ENCODE measurements around the gene CUL4A. TPM values are rescaled to one million over a fixed set of nuclear protein-coding genes. Genes with fewer than 3 reads are reported as not detected.
"Not testable (repeated sequence)": the region's sequence is repeated elsewhere in the genome, so short reads cannot be mapped to it uniquely, and the experiment has no call there.

CUL4A gene
- total RNA-seq, result 100 to 1,000 TPM in 4 of 6 donors, 10 to 100 TPM in 2; 54.4 to 346 (median 129) TPM

DNA sequence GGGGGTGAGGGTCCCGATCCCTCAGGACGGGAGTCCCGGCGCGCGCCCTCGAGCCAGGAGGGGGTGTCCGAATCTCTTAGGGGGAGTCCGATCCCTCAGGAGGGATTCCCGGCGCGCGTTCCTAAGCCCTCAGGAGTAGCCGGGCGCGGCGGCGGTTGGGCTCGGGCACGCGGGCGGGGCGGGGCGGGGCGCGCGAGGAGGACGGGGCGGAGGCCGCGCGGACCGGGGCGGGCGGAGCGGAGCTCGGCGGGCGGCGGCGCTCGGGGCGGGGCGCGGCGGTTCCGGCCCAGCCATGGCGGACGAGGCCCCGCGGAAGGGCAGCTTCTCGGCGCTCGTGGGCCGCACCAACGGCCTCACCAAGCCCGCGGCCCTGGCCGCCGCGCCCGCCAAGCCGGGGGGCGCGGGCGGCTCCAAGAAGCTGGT lies at the start of gene CUL4A:
Gene CUL4A (plus strand): TSS at position 278 of the 423 bp plus-strand sequence. CDS start 15 bp downstream, at position 293.
- peak within 1 kb of the TSS; percentile 96 to 99 (median 98) for H3K27ac ChIP-seq
- peaks cover 0 to 8% (median 4%) of the 10 kb centered on the region in 4 donors for H3K36me3 ChIP-seq
- DNase-seq (peak; percentile 74 to 97), ATAC-seq (ENCODE audit: low FRiP score in 2 of 2) (peak; percentile 74 to 87)
- H3K4me3 ChIP-seq, result peak within 1 kb of the TSS; percentile 82 to 97 (median 90)
- H3K9me3 ChIP-seq, result no peaks in the 10 kb centered on the region
- peaks cover 22 to 55% (median 35%) of the 10 kb centered on the region in 4 donors for H3K4me1 ChIP-seq
- TF ChIP-seq POLR2AphosphoS5 (IDR thresholded peaks at IDR 0.05) (peak in 1 of 2 donors; percentile 14), CTCF (IDR thresholded peaks at IDR 0.05) (no peak)
- H3K27me3 ChIP-seq, result no peaks in the 10 kb centered on the region
- WGBS, 2 donors, result 0% methylated on average over 3 of the region's 66 CpGs; no CpG with 5 or more reads in 1 of the 2 donors

DNA sequence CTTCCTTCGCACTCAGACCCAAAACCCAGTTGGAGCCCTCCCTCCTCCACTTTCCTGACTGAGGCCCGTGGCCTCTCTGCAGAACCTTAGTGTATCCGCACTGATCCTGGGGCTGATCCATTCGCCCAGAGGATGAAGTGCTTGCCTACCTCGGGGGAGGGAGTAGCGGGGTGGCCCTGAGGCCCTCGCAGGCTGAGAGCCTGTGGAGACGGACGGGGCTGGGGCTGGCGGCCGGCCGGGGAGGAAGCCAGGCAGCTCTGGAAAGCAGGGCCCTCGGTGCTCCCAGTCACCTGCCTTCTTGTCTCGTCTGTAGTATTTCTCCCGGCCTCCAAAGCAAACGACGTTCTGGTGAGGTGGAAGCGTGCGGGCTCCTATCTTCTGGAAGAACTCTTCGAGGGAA lies 49.7 kb upstream of the CUL4A start:
- peaks cover 0 to 14% (median 3%) of the 10 kb centered on the region in 4 donors for H3K27me3 ChIP-seq
- H3K36me3 ChIP-seq, result no peaks in the 10 kb centered on the region
- peaks cover 0 to 2% (median under 1%) of the 10 kb centered on the region in 4 donors for H3K4me1 ChIP-seq
- WGBS, 2 donors, result 84 to 91% methylated on average over 19 of the region's 20 CpGs
- no peak overlapping the region for H3K4me3 ChIP-seq
- peak in 1 of 2 donors; percentile 16 for DNase-seq
- no peak for TF ChIP-seq POLR2A (IDR thresholded peaks at IDR 0.05)
- TF ChIP-seq POLR2AphosphoS5 (IDR thresholded peaks at IDR 0.05), result no peak
- TF ChIP-seq CTCF (IDR thresholded peaks at IDR 0.05), result no peak
- no peak for TF ChIP-seq EP300 (IDR thresholded peaks at IDR 0.05)
- H3K9me3 ChIP-seq, result no peaks in the 10 kb centered on the region
- ATAC-seq (ENCODE audit: low FRiP score in 2 of 2), result no peak
- no peak overlapping the region for H3K27ac ChIP-seq

DNA sequence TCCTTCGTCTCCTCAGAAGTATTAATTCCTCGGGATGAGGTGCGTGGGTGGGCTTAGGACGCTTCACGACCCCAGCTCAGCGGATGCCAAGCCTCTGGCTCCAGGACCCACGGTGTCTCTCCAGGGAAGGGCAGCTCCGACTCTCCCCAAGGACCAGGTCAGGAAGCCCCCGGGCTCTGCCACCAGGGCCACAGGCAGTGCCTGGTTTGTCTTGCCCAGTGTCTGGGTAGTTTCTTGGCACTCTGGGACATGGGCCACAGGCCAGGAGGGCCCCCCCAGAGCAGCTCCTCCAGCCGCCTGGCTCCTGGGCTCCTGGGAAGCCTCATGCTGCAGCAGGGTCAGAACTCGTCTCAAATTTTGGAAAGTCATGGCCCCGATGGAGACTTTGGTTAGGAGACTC lies 48.4 kb upstream of the CUL4A start:
- TF ChIP-seq EP300 (IDR thresholded peaks at IDR 0.05) (no peak), POLR2A (IDR thresholded peaks at IDR 0.05) (no peak), POLR2AphosphoS5 (IDR thresholded peaks at IDR 0.05) (no peak), CTCF (IDR thresholded peaks at IDR 0.05) (no peak)
- Histone ChIP-seq H3K4me3 (no peak overlapping the region), H3K36me3 (no peaks in the 10 kb centered on the region), H3K9me3 (no peaks in the 10 kb centered on the region), H3K27me3 (peaks cover 0 to 14% (median 3%) of the 10 kb centered on the region in 4 donors), H3K27ac (no peak overlapping the region), H3K4me1 (no peaks in the 10 kb centered on the region)
- WGBS, 2 donors, result 76 to 87% methylated on average over 9 to 12 of the region's 12 CpGs
- no peak for ATAC-seq (ENCODE audit: low FRiP score in 2 of 2)
- DNase-seq, result no peak

GRCh38 chr13:113161433-113161832 lies 48.0 kb upstream of the CUL4A start:
- Histone ChIP-seq H3K4me3 (no peak overlapping the region), H3K27ac (no peak overlapping the region), H3K27me3 (peaks cover 0 to 14% (median 3%) of the 10 kb centered on the region in 4 donors), H3K4me1 (no peaks in the 10 kb centered on the region), H3K36me3 (no peaks in the 10 kb centered on the region), H3K9me3 (no peaks in the 10 kb centered on the region)
- WGBS, 2 donors, result 47 to 55% methylated on average over 14 to 15 of the region's 16 CpGs
- DNase-seq (no peak), ATAC-seq (ENCODE audit: low FRiP score in 2 of 2) (no peak)
- TF ChIP-seq EP300 (IDR thresholded peaks at IDR 0.05) (no peak), POLR2AphosphoS5 (IDR thresholded peaks at IDR 0.05) (no peak), POLR2A (IDR thresholded peaks at IDR 0.05) (no peak), CTCF (IDR thresholded peaks at IDR 0.05) (no peak)

DNA sequence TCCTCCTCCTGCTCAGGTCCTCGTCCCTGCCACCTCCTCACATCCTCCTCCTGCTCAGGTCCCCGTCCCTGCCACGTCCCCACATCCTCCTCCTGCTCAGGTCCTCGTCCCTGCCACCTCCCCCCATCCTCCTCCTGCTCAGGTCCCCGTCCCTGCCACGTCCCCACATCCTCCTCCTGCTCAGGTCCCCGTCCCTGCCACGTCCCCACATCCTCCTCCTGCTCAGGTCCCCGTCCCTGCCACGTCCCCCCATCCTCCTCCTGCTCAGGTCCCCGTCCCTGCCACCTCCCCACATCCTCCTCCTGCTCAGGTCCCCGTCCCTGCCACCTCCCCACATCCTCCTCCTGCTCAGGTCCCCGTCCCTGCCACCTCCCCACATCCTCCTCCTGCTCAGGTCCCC lies 47.4 kb upstream of the CUL4A start:
- not testable (repeated sequence) for H3K4me1 ChIP-seq; H3K36me3 ChIP-seq; H3K9me3 ChIP-seq; ATAC-seq (ENCODE audit: low FRiP score in 2 of 2); H3K27ac ChIP-seq; H3K4me3 ChIP-seq; DNase-seq
- peaks cover 0 to 14% (median 3%) of the 10 kb centered on the region in 4 donors for H3K27me3 ChIP-seq
- WGBS, 2 donors, result no CpG with 5 or more reads among the region's 13 CpGs

Data from upper lobe of left lung (tissue), 6 donors.